Esophagus (tissue), 2 donors: ENCODE data around the gene FTSJ3. TPM values are rescaled to one million over a fixed set of nuclear protein-coding genes. Genes with fewer than 3 reads are reported as not detected.
A peak's percentile ranks its signal among the peaks of the same experiment; 100 is the strongest.
"Not testable (repeated sequence)": the region's sequence is repeated elsewhere in the genome, so short reads cannot be mapped to it uniquely, and the experiment has no call there.

ENCODE experiments used
- H3K27ac ChIP-seq, 2 donors: one replicate each; pipeline ENCODE4 v1.5.1; 2013; ENCODE audit warnings: low read depth in 2 of 2, mild to moderate bottlenecking in 2 of 2, inconsistent platforms in 1 of 2, low read length in 1 of 2, moderate library complexity in 1 of 2
- H3K27me3 ChIP-seq, 2 donors: one replicate each; pipeline ENCODE4 v1.6.1; 2013; ENCODE audit warnings: low read length in 2 of 2, control low read depth in 1 of 2, mild to moderate bottlenecking in 1 of 2; ENCODE audit not compliant: insufficient read depth in 2 of 2, control insufficient read depth in 1 of 2
- H3K36me3 ChIP-seq, 2 donors: one replicate each; pipeline ENCODE4 v1.6.1; 2013; ENCODE audit warnings: low read length in 1 of 2; ENCODE audit not compliant: control insufficient read depth in 2 of 2, insufficient read depth in 2 of 2
- H3K4me1 ChIP-seq, 2 donors: one replicate each; pipeline ENCODE4 v1.6.1; 2013; ENCODE audit warnings: low read length in 1 of 2; ENCODE audit not compliant: control insufficient read depth in 2 of 2, insufficient read depth in 2 of 2
- H3K4me3 ChIP-seq, 2 donors: one replicate each; pipeline ENCODE4 v1.5.1; 2013; ENCODE audit warnings: low read length in 2 of 2, mild to moderate bottlenecking in 2 of 2, low read depth in 1 of 2, moderate library complexity in 1 of 2
- H3K9me3 ChIP-seq, 2 donors: one replicate each; pipeline ENCODE4 v1.6.1; 2013; ENCODE audit warnings: mild to moderate bottlenecking in 2 of 2, low read depth in 1 of 2, low read length in 1 of 2, moderate library complexity in 1 of 2; ENCODE audit not compliant: control insufficient read depth in 2 of 2, insufficient read depth in 1 of 2
- WGBS, 2 donors: extraction: QIAGEN DNeasy Blood & Tissue Kit; methylation state at CpG; one replicate each; pipeline ENCODE4 v1.1.7; 2013; 5-methylcytosine and 5-hydroxymethylcytosine counted together
- polyA plus RNA-seq, 2 donors: library from polyadenylated mRNA; stranded (reverse); fragments of 200-250 nt; gene quantifications; one replicate each; pipeline ENCODE4 v1.2.3, GENCODE V29; 2013
- donor health status: healthy with polysubstance abuse.
- donor health status: Bipolar disorder and iron deficiency.

The FTSJ3 gene
- polyA plus RNA-seq, 2 donors = 15.1 to 18.5 TPM

GRCh38 chr17:63856425-63856824 is 29.0 kb upstream of the FTSJ3 start:
- not testable (repeated sequence) for H3K36me3 ChIP-seq, H3K27ac ChIP-seq, H3K9me3 ChIP-seq, H3K27me3 ChIP-seq, H3K4me1 ChIP-seq, H3K4me3 ChIP-seq
- WGBS, 2 donors = 85 to 91% methylated on average over 8 of the region's 8 CpGs

GRCh38 chr17:63855185-63855584 is 27.7 kb upstream of the FTSJ3 start:
- no peak overlapping the region for H3K27ac ChIP-seq
- H3K27me3 ChIP-seq = peaks cover 0 to 2% of the 10 kb centered on the region in 2 donors
- no peak overlapping the region for H3K4me3 ChIP-seq
- 90 to 91% methylated on average over 8 of the region's 8 CpGs for WGBS, 2 donors
- H3K36me3 ChIP-seq = no peaks in the 10 kb centered on the region
- no peaks in the 10 kb centered on the region for H3K4me1 ChIP-seq
- no peaks in the 10 kb centered on the region for H3K9me3 ChIP-seq

GRCh38 chr17:63854709-63855108 is 27.2 kb upstream of the FTSJ3 start:
- Histone ChIP-seq H3K9me3 (no peaks in the 10 kb centered on the region), H3K27me3 (no peaks in the 10 kb centered on the region), H3K4me3 (no peak overlapping the region), H3K4me1 (no peaks in the 10 kb centered on the region), H3K36me3 (no peaks in the 10 kb centered on the region), H3K27ac (no peak overlapping the region)
- WGBS, 2 donors = 74 to 87% methylated on average over 5 of the region's 5 CpGs

- 90 to 92% methylated on average over 2 of the region's 2 CpGs for WGBS, 2 donors
- H3K27me3 ChIP-seq = no peaks in the 10 kb centered on the region
- H3K36me3 ChIP-seq = no peaks in the 10 kb centered on the region
- H3K27ac ChIP-seq = no peak overlapping the region
- H3K4me1 ChIP-seq = peaks cover 0 to 4% of the 10 kb centered on the region in 2 donors
- H3K4me3 ChIP-seq = no peak overlapping the region
- H3K9me3 ChIP-seq = no peaks in the 10 kb centered on the region
These were observed 25.8 kb upstream of the FTSJ3 start for GRCh38 chr17:63853260-63853659.

- Histone ChIP-seq H3K4me1 (peaks cover 0 to 4% of the 10 kb centered on the region in 2 donors), H3K4me3 (no peak overlapping the region)
- WGBS, 2 donors = 83 to 89% methylated on average over 9 of the region's 9 CpGs
These were observed 22.9 kb upstream of the FTSJ3 start for GRCh38 chr17:63850401-63850800.

GRCh38 chr17:63848834-63849689 is 21.6 kb upstream of the FTSJ3 start:
- H3K9me3 ChIP-seq = no peaks in the 10 kb centered on the region
- H3K27me3 ChIP-seq = no peaks in the 10 kb centered on the region
- 21% methylated on average over 82 of the region's 82 CpGs for WGBS, 2 donors
- H3K36me3 ChIP-seq = no peaks in the 10 kb centered on the region
- H3K27ac ChIP-seq = peak overlapping the region in 1 of 2 donors; percentile 66
- H3K4me1 ChIP-seq = peaks cover 0 to 4% of the 10 kb centered on the region in 2 donors
- H3K4me3 ChIP-seq = peak overlapping the region in 1 of 2 donors; percentile 4

More at GRCh38 chr17:63850401-63850800, 22.9 kb upstream of the FTSJ3 start:
- no peak overlapping the region for H3K27ac ChIP-seq
- H3K27me3 ChIP-seq = no peaks in the 10 kb centered on the region
- no peaks in the 10 kb centered on the region for H3K36me3 ChIP-seq
- H3K9me3 ChIP-seq = no peaks in the 10 kb centered on the region

GRCh38 chr17:63847525-63848249 is 20.2 kb upstream of the FTSJ3 start:
- H3K27ac ChIP-seq = no peak overlapping the region
- H3K27me3 ChIP-seq = no peaks in the 10 kb centered on the region
- no peak overlapping the region for H3K4me3 ChIP-seq
- no peaks in the 10 kb centered on the region for H3K9me3 ChIP-seq
- no peaks in the 10 kb centered on the region for H3K36me3 ChIP-seq
- 95 to 97% methylated on average over 3 of the region's 3 CpGs for WGBS, 2 donors
- H3K4me1 ChIP-seq = peaks cover 0 to 4% of the 10 kb centered on the region in 2 donors

GRCh38 chr17:63845509-63845908 is 18.0 kb upstream of the FTSJ3 start:
- Histone ChIP-seq H3K9me3 (no peaks in the 10 kb centered on the region), H3K27ac (no peak overlapping the region), H3K27me3 (no peaks in the 10 kb centered on the region), H3K4me1 (peaks cover 2 to 9% of the 10 kb centered on the region in 2 donors), H3K4me3 (no peak overlapping the region), H3K36me3 (no peaks in the 10 kb centered on the region)
- WGBS, 2 donors = 78 to 90% methylated on average over 1 of the region's 1 CpG

- H3K9me3 ChIP-seq = no peaks in the 10 kb centered on the region
- H3K27me3 ChIP-seq = no peaks in the 10 kb centered on the region
- no peaks in the 10 kb centered on the region for H3K36me3 ChIP-seq
- no peak overlapping the region for H3K27ac ChIP-seq
- H3K4me3 ChIP-seq = no peak overlapping the region
- WGBS, 2 donors = 73 to 76% methylated on average over 9 of the region's 9 CpGs
- H3K4me1 ChIP-seq = peaks cover 6% of the 10 kb centered on the region in 2 donors
These were observed 16.6 kb upstream of the FTSJ3 start for GRCh38 chr17:63843910-63844677.
